ENCODE data around the gene DGKQ. TPM values are rescaled to one million over a fixed set of nuclear protein-coding genes. Genes with fewer than 3 reads are reported as not detected.

The DGKQ gene
- total RNA-seq, 1 donor from 2014 or later, result 28.2 TPM

- DNase-seq, result no peak
Observed at GRCh38 chr4:960636-961350, 12.6 kb downstream of the DGKQ start.

- DNase-seq, result no peak
Observed at GRCh38 chr4:960140-960635, 13.2 kb downstream of the DGKQ start.

- DNase-seq, result no peak
Observed at GRCh38 chr4:959338-960139, 13.8 kb downstream of the DGKQ start.

- DNase-seq, result no peak
Observed at GRCh38 chr4:958696-959337, 14.6 kb downstream of the DGKQ start.

DNA sequence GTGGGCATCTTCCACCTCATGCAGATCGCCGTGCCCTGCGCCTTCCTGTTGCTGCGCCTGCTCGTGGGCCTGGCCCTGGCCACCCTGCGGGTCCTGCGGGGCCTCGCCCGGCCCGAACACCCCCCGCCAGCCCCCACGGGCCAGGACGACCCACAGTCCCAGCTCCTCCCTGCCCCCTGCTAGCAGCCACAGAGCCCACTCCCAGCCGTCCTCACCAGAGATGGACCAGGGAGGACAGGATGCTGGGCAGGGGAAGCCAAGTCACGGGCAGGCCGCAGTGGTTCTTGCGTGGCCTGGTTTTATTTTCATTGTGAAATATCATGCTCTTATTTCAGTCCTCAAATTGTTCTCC lies 15.1 kb downstream of the DGKQ start:
- DNase-seq, result no peak

DNA sequence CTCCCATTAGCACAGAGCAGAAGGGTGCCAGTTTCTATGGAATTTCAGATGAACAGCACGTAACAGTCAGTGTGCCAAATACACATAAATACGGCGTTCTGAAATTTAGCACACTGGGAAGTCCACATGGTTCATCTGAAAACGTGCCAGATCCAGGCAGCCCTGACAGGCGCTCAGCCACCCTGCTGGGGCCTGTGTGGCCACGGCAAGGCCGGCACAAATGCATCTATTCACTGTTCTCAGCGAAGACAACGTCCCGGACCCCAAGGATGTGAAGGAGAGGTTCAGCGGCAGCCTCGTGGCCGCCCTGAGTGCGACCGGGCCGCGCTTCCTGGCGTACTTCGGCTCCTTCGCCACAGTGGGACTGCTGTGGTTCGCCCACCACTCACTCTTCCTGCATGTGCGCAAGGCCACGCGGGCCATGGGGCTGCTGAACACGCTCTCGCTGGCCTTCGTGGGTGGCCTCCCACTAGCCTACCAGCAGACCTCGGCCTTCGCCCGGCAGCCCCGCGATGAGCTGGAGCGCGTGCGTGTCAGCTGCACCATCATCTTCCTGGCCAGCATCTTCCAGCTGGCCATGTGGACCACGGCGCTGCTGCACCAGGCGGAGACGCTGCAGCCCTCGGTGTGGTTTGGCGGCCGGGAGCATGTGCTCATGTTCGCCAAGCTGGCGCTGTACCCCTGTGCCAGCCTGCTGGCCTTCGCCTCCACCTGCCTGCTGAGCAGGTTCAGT lies 15.6 kb downstream of the DGKQ start:
- DNase-seq, result no peak

DNA sequence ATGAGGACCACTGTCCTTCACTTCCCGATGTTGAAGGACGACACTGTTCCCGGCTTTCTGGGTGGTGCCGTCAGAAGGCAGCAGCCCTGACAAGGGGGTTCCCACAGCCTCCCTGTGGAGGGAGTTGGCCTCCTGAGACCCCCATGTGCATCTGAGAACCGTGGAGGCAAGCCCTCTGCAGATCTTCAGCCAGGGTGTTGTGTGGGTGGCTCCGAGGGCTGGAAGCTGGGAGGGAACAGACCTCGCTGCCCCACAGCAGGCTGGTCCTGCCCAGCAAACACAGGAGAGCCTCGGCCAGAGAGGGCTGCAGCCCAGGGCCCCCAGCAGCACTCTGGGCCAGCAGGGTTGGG lies 16.2 kb downstream of the DGKQ start:
- no peak for DNase-seq

- no peak for DNase-seq
Observed at GRCh38 chr4:956531-957230, 16.7 kb downstream of the DGKQ start.

GRCh38 chr4:955931-956381 lies 17.4 kb downstream of the DGKQ start:
- no peak for DNase-seq

DNA sequence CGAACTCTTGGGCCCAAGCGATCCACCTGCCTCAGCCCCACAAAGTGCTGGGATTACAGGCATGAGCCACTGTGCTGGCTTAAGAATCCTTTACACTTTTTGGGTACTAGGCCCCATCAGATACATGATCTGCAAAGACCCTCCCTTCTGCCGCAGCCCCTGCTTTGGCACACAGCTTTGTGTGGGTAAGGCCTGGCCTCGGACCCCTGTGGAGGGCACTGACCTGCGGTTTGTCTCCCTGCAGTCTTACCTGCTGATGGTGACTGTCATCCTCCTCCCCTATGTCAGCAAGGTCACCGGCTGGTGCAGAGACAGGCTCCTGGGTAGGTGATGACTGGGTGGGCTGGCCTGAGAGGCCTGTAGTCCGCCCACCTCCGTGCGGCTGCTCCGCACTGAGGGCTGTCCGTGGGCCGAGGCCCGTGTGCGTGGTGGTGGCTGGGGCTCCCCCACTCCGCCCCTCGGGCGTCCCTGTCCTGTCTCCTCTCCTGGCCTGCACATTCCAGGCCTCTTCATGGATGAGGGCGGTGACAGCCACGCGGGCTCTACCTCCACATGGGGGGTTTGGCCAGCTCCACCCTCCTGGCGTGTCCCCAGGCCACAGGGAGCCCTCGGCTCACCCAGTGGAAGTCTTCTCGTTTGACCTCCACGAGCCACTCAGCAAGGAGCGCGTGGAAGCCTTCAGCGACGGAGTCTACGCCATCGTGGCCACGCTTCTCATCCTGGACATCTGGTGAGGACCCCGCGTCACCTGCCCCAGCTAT lies 18.0 kb downstream of the DGKQ start:
- DNase-seq, result no peak

DNA sequence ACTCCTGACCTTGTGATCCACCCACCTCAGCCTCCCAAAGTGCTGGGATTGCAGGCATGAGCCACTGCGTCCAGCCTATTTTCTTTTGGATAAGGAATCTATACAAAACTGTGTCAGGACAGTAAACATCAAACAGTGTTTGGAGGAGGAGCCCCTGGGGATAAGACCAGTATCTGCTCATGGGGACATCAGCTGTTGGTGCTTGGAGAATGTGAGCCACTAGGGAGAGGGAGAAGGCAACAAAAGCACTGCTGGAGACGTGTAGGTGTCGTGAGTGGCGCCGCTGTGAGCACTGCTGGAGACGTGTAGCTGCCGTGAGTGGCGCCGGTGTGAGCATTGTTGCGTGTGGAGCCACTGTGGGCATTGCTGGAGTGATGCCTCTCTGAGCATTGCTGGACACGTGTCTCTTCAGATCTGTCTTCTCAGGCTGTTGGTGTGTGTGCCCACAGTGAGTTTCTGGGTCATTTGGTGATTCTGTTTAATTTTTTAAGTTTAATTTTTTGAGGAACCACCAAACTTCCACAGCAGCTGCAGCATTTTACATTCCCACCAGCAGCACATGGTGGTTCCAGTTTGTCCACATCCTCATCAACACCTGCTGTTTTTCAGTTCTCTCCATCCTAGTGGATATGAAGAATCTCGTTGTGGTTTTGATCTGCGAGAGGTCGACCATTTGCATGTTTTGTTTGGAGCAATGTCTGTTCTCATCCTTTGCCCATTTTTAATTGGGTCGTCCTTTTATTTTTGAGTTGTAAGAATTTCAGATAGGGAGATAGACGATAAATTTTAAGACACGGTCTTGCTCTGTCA lies 19.0 kb downstream of the DGKQ start:
- DNase-seq, result no peak

DNA sequence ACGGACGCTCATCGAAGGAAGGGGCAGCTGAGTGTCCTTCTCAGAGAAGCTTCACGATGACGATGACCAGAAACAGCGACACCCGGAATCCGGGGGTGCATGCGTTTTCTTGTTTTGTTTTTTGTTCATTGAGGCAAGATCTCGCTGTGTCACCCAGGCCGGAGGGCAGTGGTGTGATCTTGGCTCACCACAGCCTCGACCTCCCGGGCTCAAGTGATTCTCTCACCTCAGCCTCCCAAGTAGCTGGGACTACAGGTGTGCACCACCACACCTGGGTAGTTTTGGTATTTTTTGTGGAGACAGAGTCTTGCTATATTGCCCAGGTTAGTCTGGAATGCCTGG lies 19.8 kb downstream of the DGKQ start:
- DNase-seq, result no peak

DNA sequence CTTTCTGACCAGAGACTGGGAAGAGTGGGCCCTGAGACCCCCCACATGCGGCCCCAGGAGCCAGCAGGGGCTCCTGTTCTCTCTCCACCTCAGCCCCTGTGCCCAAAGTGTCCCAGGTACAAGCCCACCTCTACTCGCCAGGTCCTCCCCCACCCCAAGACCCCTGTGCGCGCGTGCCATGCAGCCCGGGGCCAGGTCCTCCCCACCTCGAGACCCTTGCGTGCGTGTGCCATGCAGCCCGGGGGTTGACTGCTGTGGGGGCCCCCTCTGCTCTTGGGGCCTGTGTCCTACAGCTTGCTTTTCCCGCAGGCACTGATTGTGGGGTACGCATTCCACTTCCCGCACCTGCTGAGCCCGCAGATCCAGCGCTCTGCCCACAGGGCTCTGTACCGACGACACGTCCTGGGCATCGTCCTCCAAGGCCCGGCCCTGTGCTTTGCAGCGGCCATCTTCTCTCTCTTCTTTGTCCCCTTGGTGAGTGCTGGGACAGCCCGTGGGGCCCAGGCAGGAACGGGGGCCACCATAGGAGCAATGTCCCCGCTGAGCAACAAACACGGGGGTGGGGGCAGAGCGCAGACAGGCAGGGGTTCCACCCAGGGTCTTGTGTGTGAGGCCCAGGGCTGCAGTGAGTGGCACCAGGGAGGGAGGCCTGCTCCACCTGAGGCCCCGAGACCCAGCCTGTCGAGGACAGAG lies 20.3 kb downstream of the DGKQ start:
- DNase-seq, result no peak

DNA sequence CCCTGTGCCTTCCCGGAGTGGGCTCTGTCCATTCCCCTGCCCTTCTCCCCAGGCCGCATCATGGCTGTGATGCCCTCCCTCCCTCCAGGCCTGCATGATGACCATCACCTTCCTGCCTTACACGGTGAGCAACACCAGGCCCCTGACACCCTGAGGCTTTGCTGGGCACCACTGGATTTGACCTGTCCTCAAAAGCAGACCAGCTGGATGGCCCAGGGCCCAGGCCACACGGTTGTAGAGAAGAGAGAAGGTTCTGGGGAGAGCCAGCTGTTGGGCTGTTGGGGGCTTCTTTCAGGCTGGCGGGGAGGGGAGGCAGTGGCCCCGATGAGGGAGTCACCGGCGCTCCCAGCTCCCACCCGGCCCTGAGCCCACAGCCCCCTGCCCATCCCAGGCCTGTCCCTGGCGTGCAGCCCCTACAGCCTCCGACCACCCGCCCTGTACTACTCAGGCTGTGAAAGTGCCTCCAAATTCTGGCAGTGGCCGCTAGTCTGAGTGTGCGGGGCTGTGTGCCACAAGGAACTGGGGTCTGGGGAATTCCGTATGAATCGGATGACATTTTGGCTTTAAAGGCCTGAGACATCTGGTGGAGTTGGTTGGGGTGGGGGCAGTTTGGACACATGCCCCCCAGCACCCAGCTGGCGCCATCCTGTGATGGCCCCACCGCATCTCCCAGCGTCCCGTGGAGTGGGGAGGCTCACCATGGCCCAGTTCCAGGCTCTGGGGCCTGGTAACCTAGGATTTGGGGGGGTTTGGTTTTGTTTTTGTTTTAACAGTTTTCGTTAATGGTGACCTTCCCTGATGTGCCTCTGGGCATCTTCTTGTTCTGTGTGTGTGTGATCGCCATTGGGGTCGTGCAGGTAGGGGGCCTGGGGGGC lies 21.5 kb downstream of the DGKQ start:
- DNase-seq, result no peak

DNA sequence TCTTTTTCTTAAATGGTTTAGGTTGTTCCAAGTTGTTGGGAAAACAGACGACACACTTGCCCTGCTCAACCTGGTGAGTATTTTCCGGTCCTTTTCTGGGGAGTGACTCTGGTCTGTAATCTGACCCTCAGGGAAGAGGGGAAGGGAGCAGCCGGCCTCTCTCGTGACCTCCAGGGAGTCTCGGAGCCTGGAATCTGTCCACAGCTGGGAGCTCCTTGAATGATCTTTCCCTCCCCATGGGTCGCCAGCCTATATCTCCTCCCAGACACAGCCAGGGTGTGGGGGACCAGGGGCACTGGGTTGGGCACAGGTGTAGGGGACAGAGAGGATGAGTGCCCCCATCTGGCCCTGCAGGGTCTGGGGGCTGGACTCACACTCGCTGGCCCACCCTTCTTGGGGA lies 22.2 kb downstream of the DGKQ start:
- DNase-seq, result no peak

DNA sequence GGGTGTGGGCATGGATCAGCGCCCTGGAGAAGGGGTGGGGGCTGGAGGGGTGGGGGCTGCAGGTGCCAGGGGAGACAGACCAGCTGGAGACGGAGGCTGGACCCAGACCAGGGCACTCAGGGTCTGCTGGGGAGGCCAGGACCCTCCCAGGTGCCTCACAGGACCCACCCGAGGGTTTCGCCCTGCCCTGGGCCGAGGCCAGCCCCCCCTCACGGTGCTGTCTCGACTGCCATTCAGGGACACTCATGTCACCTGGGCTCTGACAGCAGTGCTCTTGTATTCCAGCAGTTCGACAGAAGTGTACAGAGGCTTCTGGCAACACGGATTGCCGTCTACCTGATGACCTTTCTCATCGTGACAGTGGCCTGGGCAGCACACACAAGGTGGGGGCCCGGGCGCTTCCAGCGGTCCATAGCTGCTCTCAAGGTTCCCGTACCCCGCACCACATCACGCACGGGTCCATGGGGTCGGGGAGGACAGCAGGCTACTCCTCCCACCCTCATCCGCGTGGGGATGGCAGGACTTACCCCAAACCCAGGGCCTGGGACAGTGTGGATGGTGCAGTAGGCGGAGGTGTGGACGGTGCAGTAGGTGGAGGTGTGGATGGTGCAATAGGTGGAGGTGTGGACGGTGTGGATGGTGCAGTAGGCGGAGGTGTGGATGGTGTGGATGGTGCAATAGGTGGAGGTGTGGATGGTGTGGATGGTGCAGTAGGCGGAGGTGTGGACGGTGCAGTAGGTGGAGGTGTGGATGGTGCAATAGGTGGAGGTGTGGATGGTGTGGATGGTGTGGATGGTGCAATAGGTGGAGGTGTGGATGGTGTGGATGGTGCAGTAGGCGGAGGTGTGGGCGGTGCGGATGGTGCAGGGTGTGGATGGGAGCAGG lies 23.0 kb downstream of the DGKQ start:
- DNase-seq, result no peak

DNA sequence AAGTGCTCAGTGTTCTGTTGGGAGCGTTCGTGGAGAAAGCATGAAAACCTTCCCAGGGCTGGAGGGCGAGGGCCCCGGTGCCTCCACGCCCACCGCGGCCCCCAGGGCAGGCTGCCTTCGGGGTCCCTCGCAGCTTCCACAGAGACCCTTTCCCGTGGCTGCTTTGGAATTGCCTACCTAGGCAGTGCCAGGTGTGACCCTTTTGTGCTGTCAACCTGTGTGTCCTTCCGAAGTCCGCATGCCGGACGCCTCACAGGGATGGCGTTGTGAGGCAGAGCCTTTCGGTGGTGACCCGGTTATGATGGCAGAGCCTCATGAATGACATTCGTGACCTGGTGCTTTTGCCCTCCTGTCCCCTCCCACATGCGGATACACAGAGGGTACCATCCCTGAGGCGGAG lies 23.7 kb downstream of the DGKQ start:
- no peak for DNase-seq

GRCh38 chr4:948936-949300 lies 24.5 kb downstream of the DGKQ start:
- DNase-seq, result no peak
